Keratinocyte (primary cell): ENCODE results near the gene DDX53. TPM values are rescaled to one million over a fixed set of nuclear protein-coding genes. Genes with fewer than 3 reads are reported as not detected.

ENCODE experiments used
- DNase-seq: peaks from one replicate; pipeline ENCODE4 v3.0.0-alpha.2; 2011; ENCODE audit warnings: low read depth, missing footprints, low spot score
- FAIRE-seq: peaks from 2 replicates; lab custom pipeline; 2011; peaks lifted over from hg19 to GRCh38; lab: Jason Lieb, UNC
- H2AFZ ChIP-seq: 2 replicates; pipeline ENCODE4 v1.6.0; 2012; ENCODE audit warnings: low read length, control low read depth, inconsistent platforms; ENCODE audit not compliant: control insufficient read depth
- H3K27ac ChIP-seq: 2 replicates; pipeline ENCODE4 v1.5.1; 2011; ENCODE audit warnings: low read length; ENCODE audit not compliant: control insufficient read depth, insufficient read depth
- H3K27me3 ChIP-seq: 3 replicates; pipeline ENCODE4 v1.6.0; 2011; ENCODE audit warnings: low read length; ENCODE audit not compliant: control insufficient read depth, insufficient read depth; ENCODE audit errors: extremely low read depth
- H3K36me3 ChIP-seq, 2 experiments: 2 replicates in 1 of 2; 3 replicates in 1 of 2; pipeline ENCODE4 v1.5.1; 2011; ENCODE audit warnings: low read length in 2 of 2, mild to moderate bottlenecking in 1 of 2; ENCODE audit not compliant: control insufficient read depth in 2 of 2, insufficient read depth in 2 of 2; ENCODE audit errors: extremely low read depth in 1 of 2
- H3K4me1 ChIP-seq: 3 replicates; pipeline ENCODE4 v1.5.1; 2011; ENCODE audit warnings: low read length; ENCODE audit not compliant: control insufficient read depth, insufficient read depth; ENCODE audit errors: extremely low read depth
- H3K4me2 ChIP-seq: 3 replicates; pipeline ENCODE4 v1.6.0; 2011; ENCODE audit warnings: low read depth, low read length; ENCODE audit not compliant: control insufficient read depth, insufficient read depth; ENCODE audit errors: extremely low read depth
- H3K4me3 ChIP-seq, 3 experiments: fragments of 200-600 bp in 1 of 3; sonication (generic) in 1 of 3; 2 replicates in 2 of 3; 3 replicates in 1 of 3; pipeline ENCODE4 v1.5.1; 2011 to 2016; ENCODE audit warnings: low read length in 3 of 3, mild to moderate bottlenecking in 3 of 3, control low read depth in 2 of 3, inconsistent platforms in 1 of 3, low read depth in 1 of 3, mixed read lengths in 1 of 3, mixed run types in 1 of 3, moderate library complexity in 1 of 3; ENCODE audit not compliant: control insufficient read depth in 2 of 3, insufficient read depth in 2 of 3; ENCODE audit errors: extremely low read depth in 1 of 3
- H3K79me2 ChIP-seq: 2 replicates; pipeline ENCODE4 v1.6.0; 2012; ENCODE audit warnings: low read length; ENCODE audit not compliant: control insufficient read depth, insufficient read depth
- H3K9ac ChIP-seq: 3 replicates; pipeline ENCODE4 v1.6.0; 2011; ENCODE audit warnings: low read length; ENCODE audit not compliant: control insufficient read depth, insufficient read depth; ENCODE audit errors: extremely low read depth
- H3K9me1 ChIP-seq: 3 replicates; pipeline ENCODE4 v1.6.0; 2011; ENCODE audit warnings: low read length; ENCODE audit not compliant: control insufficient read depth, insufficient read depth; ENCODE audit errors: extremely low read depth
- H3K9me3 ChIP-seq: 2 replicates; pipeline ENCODE4 v1.5.1; 2012; ENCODE audit warnings: low read depth, low read length; ENCODE audit not compliant: control insufficient read depth
- H4K20me1 ChIP-seq: 3 replicates; pipeline ENCODE4 v1.6.0; 2011; ENCODE audit warnings: low read length; ENCODE audit not compliant: control insufficient read depth, insufficient read depth; ENCODE audit errors: extremely low read depth
- CTCF ChIP-seq, 3 experiments: IDR thresholded peaks in 1 of 3; conservative IDR thresholded peaks in 1 of 3; optimal IDR thresholded peaks in 1 of 3; 2 replicates in 2 of 3; 3 replicates in 1 of 3; pipeline versions ENCODE3 to v1.5.1; 2011; ENCODE audit warnings: low read length in 3 of 3, mild to moderate bottlenecking in 3 of 3, moderate library complexity in 2 of 3, control low read depth in 1 of 3, inconsistent platforms in 1 of 3; ENCODE audit not compliant: insufficient read depth in 2 of 3; ENCODE audit errors: extremely low read depth in 1 of 3
- EZH2 ChIP-seq: IDR thresholded peaks from one replicate; pipeline ENCODE4 v1.6.1; 2012; ENCODE audit warnings: inconsistent platforms, mild to moderate bottlenecking, low read length, moderate library complexity
- dilution Hi-C: fragments of 300-500 bp; cut with MboI; formaldehyde crosslinking; loops from one replicate; pipeline ENCODE4 v1.7.0; 2020; ENCODE audit warnings: low sequenced_read_pairs; ENCODE audit not compliant: extremely low pct_ligation_motif_present
- polyA plus RNA-seq, 5 experiments: library from polyadenylated mRNA; depleted of rRNA in 3 of 5; stranded (reverse) in 3 of 5; stranded (forward) in 1 of 5; unstranded in 1 of 5; fragments of >200 nt; gene quantifications; 1 replicate in 1 of 5; 2 replicates in 3 of 5; 3 replicates in 1 of 5; pipeline versions ENCODE4 v1.2.1 to v1.2.3, GENCODE V29; 2011 to 2012; ENCODE audit warnings: missing spikeins in 2 of 5, low read depth in 1 of 5, low replicate concordance in 1 of 5

DDX53 gene
- polyA plus RNA-seq, 1 donor (not counting 4 experiments of a cell fraction or from before 2014, with no cell fraction given), result not detected

GRCh38 chrX:22968494-22968893 lies 31.3 kb upstream of the DDX53 start:
- no peak overlapping the region for H3K4me3 ChIP-seq
- no peaks in the 10 kb centered on the region for H3K4me1 ChIP-seq
- no peaks in the 10 kb centered on the region for H3K9me3 ChIP-seq
- dilution Hi-C loops, result no loop called here
- no peaks in the 10 kb centered on the region for H3K36me3 ChIP-seq
- H2AFZ ChIP-seq, result no peak overlapping the region
- no peaks in the 10 kb centered on the region for H3K27me3 ChIP-seq
- DNase-seq (no peak), FAIRE-seq (no peak)
- no peak overlapping the region for H3K27ac ChIP-seq
- TF ChIP-seq EZH2 (no peak), CTCF (optimal IDR thresholded peaks at IDR 0.05 in 1 of 3, IDR thresholded peaks at IDR 0.05 in 1 of 3, conservative IDR thresholded peaks at IDR 0.05 in 1 of 3; ENCODE audit: extremely low read depth in 1 of 3, insufficient read depth in 2 of 3, low read length in 3 of 3) (no peak)
- no peaks in the 10 kb centered on the region for H3K79me2 ChIP-seq
- H3K9me1 ChIP-seq, result no peaks in the 10 kb centered on the region
- no peak overlapping the region for H3K9ac ChIP-seq
- H3K4me2 ChIP-seq, result no peak overlapping the region
- H4K20me1 ChIP-seq, result no peaks in the 10 kb centered on the region

GRCh38 chrX:22969411-22969810 lies 30.3 kb upstream of the DDX53 start:
- TF ChIP-seq CTCF (optimal IDR thresholded peaks at IDR 0.05 in 1 of 3, IDR thresholded peaks at IDR 0.05 in 1 of 3, conservative IDR thresholded peaks at IDR 0.05 in 1 of 3; ENCODE audit: extremely low read depth in 1 of 3, insufficient read depth in 2 of 3, low read length in 3 of 3), result no peak
- no peak for TF ChIP-seq EZH2
- no peak overlapping the region for H3K4me2 ChIP-seq
- H3K9me3 ChIP-seq, result no peaks in the 10 kb centered on the region
- H3K27me3 ChIP-seq, result no peaks in the 10 kb centered on the region
- FAIRE-seq (no peak), DNase-seq (no peak)
- no peak overlapping the region for H3K27ac ChIP-seq
- no peak overlapping the region for H3K9ac ChIP-seq
- H3K4me1 ChIP-seq, result no peaks in the 10 kb centered on the region
- no peaks in the 10 kb centered on the region for H3K9me1 ChIP-seq
- no peak overlapping the region for H2AFZ ChIP-seq
- H4K20me1 ChIP-seq, result no peaks in the 10 kb centered on the region
- no peak overlapping the region for H3K4me3 ChIP-seq
- dilution Hi-C loops, result no loop called here
- H3K79me2 ChIP-seq, result no peaks in the 10 kb centered on the region
- no peaks in the 10 kb centered on the region for H3K36me3 ChIP-seq
